GM18505 (cell line): ENCODE data around the gene HSPA12B.
"Not testable (repeated sequence)": the region's sequence is repeated elsewhere in the genome, so short reads cannot be mapped to it uniquely, and the experiment has no call there.

Experiments
- ATAC-seq: cut with Tn5 transposase; IDR thresholded peaks from one replicate; pipeline ENCODE4 v1.9.1; 2021; ENCODE audit not compliant: unreplicated experiment
- POLR2A ChIP-seq: IDR thresholded peaks from 4 replicates; pipeline ENCODE4 v1.6.1; 2011; ENCODE audit warnings: borderline replicate concordance; ENCODE audit not compliant: insufficient read depth, insufficient read length; ENCODE audit errors: extremely low read depth

The HSPA12B gene

GRCh38 chr20:3783068-3783489 lies 50.6 kb downstream of the HSPA12B start:
- no peak for TF ChIP-seq POLR2A
- no peak for ATAC-seq

DNA sequence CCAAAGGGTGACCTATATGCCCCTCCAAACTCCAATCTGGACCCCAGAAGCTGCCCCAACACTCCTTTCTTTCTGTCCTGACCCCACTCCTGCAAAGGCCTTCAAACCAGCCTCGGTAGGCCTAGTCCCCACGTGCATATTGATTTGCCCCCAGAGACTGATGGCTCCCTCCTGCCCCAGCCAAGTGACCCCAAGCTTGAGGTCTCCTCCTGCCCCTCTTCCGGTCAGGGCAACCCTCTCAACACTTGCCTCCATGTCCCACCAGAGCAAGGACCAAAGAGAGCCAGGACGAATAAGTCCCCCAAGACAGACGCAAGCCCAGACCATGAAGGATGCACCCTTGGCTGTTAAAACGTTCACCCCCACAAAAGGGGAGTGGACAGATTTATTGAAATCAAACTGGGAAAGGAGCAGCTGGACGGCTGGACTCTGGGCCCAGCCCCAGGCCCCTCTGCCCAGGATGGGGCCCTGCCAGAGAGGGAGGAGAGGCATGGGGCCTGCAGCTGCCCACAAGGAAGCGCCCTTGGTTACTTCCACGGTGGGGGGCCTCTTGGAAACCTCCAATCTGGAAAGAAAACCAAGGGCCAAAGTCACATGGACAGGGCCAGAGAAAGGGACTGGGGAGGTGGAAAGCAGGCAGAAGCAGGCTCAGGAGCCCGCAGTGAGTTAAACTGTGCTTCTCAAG lies 51.2 kb downstream of the HSPA12B start:
- ATAC-seq, result no peak
- TF ChIP-seq POLR2A, result no peak

DNA sequence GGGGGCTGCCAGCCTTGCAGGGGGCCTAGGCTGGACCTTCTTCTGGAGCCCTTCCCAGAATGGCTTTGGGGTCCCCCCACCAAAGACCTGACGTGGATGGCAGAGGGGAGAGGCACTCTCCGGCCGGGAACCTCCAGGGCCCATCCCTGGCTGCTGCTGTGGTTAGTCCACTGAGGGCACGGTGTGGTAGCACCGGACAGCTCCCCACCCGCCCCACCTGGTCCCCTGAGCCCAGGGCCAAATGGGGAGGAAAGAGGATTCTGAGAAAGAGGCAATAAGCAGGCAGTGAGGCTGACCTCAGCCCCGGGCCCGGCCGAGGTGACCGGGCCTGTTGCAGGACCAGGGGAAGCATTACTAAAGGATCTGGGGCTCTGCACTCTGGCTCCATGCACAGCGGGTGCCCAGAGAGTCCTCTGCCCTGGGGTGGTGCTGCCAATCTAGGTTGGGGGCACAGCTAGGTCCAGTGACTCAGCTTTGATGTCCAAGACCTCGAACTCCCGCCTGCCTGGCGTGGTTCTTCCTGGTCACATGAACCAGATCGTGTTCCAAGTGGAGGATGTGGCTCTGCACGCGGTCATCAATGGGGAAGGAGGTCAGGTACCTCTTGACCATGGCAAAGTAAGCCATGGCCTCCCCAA lies 51.9 kb downstream of the HSPA12B start:
- no peak for ATAC-seq
- no peak for TF ChIP-seq POLR2A

DNA sequence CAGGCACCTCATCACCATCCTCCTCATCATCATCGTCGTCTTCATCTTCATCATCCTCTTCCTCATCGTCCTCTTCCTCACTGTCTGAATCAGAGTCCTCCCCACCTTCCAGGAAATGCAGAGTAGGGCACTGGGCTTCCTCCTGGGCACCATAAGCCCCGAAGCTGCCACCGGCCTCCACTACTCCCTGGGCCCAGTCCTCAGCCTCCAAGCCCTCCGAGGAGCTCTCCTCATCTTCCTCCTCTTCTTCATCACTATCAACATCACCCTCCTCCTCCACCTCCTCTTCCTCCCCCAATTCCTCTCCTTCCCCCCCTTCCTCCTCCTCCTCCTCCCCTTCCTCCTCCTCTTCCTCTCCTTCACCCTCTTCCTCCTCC lies 52.4 kb downstream of the HSPA12B start:
- no peak for TF ChIP-seq POLR2A
- no peak for ATAC-seq

- TF ChIP-seq POLR2A, result no peak
- ATAC-seq, result no peak
Observed at GRCh38 chr20:3785240-3786125, 53.0 kb downstream of the HSPA12B start.

- no peak for TF ChIP-seq POLR2A
- ATAC-seq, result peak; percentile 21
Observed at GRCh38 chr20:3786126-3786484, 53.6 kb downstream of the HSPA12B start.

GRCh38 chr20:3786665-3787323 lies 54.3 kb downstream of the HSPA12B start, which contains the start of gene CENPB:
Gene CENPB (minus strand): TSS chr20:3786740. CDS start chr20:3786483, 257 bp downstream.
- peak; percentile 83 for ATAC-seq
- peak; percentile 49 for TF ChIP-seq POLR2A

- no peak for ATAC-seq
- no peak for TF ChIP-seq POLR2A
Observed at GRCh38 chr20:3787324-3788014, 55.0 kb downstream of the HSPA12B start.

GRCh38 chr20:3788685-3789155 lies 56.2 kb downstream of the HSPA12B start:
- TF ChIP-seq POLR2A, result no peak
- no peak for ATAC-seq

DNA sequence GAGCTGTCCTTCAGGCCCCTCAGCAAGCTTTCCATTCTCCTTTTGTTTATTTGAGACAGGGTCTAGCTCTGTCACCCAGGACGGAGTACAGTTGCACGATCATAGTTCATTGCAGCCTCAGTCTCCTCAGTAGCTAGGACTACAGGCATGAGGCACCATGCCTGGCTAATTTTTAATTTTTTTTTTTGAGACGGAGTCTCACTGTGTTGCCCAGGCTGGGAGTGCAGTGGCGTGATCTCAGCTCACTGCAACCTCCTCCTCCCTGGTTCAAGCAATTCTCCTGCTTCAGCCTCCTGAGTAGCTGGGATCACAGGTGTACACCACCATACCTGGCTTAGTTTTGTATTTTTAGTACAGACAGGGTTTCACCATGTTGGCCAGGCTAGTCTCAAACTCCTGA lies 56.7 kb downstream of the HSPA12B start:
- ATAC-seq, result not testable (repeated sequence)

GRCh38 chr20:3794168-3794567 lies 61.7 kb downstream of the HSPA12B start:
- ATAC-seq, result not testable (repeated sequence)

DNA sequence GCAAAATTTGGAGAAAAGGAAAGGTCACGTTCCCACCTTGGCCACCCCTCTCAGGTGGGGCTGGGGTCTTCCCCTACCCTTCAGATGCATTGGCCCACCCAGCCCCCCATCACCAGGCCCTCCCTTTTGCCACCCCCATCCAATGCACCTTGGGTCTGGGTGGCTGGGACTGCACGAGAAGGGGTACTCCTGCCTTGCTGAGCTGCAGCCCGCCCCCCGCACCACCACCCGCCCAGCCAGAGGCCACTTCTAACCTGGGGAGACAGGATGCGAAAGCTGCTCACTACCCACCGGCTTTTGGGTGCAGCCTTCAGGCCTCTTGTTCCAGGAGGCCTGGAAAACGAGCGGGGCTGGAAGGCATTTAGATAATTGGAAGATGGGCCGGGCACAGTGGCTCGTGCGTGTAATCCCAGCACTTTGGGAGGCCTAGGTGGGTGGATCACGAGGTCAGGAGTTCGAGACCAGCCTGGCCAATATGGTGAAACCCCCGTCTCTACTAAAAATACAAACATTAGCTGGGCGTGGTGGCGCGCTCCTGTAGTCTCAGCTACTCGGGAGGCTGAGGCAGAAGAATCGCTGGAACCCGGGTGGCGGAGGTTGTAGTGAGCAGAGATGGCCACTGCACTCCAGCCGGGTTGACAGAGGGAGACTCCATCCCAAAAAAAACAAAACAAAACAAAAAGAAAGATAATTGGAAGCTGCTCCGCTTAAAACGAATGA lies 62.4 kb downstream of the HSPA12B start:
- no peak for ATAC-seq
- no peak for TF ChIP-seq POLR2A
